ENCODE measurements around the gene GM2A. TPM values are rescaled to one million over a fixed set of nuclear protein-coding genes. Genes with fewer than 3 reads are reported as not detected.
"Not testable (repeated sequence)": the region's sequence is repeated elsewhere in the genome, so short reads cannot be mapped to it uniquely, and the experiment has no call there.

Gene GM2A
- total RNA-seq, 1 experiment from 2014 or later: 36.1 TPM

DNA sequence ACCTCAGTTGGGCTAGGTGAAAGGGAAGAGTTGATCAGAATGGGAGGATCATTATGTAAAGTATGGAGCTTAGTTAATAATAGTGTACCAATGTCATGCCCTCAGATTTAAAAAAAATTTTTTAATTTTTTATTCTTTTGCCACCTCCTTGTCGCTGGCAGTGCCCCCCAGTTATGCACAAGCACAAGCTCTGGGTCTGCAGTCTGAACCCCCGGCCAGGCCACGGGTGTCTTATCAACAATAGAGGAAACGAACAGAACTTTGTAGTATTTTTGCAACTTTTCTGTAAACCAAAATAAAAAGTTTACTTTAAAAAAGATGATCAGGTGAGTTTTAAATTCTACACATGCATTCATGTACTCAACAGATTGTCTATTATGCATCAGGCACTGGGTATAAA lies 1.4 kb upstream of the GM2A start:
- TF ChIP-seq, protein P1, sequence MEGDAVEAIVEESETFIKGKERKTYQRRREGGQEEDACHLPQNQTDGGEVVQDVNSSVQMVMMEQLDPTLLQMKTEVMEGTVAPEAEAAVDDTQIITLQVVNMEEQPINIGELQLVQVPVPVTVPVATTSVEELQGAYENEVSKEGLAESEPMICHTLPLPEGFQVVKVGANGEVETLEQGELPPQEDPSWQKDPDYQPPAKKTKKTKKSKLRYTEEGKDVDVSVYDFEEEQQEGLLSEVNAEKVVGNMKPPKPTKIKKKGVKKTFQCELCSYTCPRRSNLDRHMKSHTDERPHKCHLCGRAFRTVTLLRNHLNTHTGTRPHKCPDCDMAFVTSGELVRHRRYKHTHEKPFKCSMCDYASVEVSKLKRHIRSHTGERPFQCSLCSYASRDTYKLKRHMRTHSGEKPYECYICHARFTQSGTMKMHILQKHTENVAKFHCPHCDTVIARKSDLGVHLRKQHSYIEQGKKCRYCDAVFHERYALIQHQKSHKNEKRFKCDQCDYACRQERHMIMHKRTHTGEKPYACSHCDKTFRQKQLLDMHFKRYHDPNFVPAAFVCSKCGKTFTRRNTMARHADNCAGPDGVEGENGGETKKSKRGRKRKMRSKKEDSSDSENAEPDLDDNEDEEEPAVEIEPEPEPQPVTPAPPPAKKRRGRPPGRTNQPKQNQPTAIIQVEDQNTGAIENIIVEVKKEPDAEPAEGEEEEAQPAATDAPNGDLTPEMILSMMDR (IDR thresholded peaks at IDR 0.05; ENCODE audit: unreplicated experiment): no peak
- POLR2A ChIA-PET: interaction anchor here (0.7 to 3.7 kb wide), 8 partner anchors 13 to 526 kb away, joined by 3 to 50 read pairs (median 8); partner anchors contain the start of gene TNIP1
- Mint-ChIP-seq H3K9me3 (ENCODE audit: unreplicated experiment) (no peaks in the 10 kb centered on the region), H3K4me1 (ENCODE audit: insufficient read depth, unreplicated experiment) (peaks cover 7% of the 10 kb centered on the region), H3K36me3 (ENCODE audit: insufficient read depth, unreplicated experiment) (peaks cover 11% of the 10 kb centered on the region), H3K4me3 (ENCODE audit: unreplicated experiment) (peak overlapping the region; percentile 79), H3K27me3 (ENCODE audit: insufficient read depth, unreplicated experiment) (no peaks in the 10 kb centered on the region), H3K27ac (ENCODE audit: low read depth, unreplicated experiment) (no peak overlapping the region)
- CTCF ChIA-PET: interaction anchor here (0.6 to 3.0 kb wide), 8 partner anchors 10 to 125 kb away, joined by 3 to 19 read pairs (median 4); partner anchors contain the start of gene CCDC69
- no peak for DNase-seq (ENCODE audit: unreplicated experiment)
- intact Hi-C loops (cut with micrococcal nuclease): loop anchor here (5.0 to 10.0 kb wide), 2 partner anchors 46 to 493 kb away; no protein-coding TSS in a partner anchor
- no TSS peak for BruUV-seq (replicated peaks)

GRCh38 chr5:151253605-151253950 lies 593 bp downstream of the GM2A start:
- Mint-ChIP-seq H3K36me3 (ENCODE audit: insufficient read depth, unreplicated experiment) (peaks cover 17% of the 10 kb centered on the region), H3K9me3 (ENCODE audit: unreplicated experiment) (no peaks in the 10 kb centered on the region), H3K27ac (ENCODE audit: low read depth, unreplicated experiment) (peak overlapping the region; percentile 10), H3K27me3 (ENCODE audit: insufficient read depth, unreplicated experiment) (no peaks in the 10 kb centered on the region), H3K4me1 (ENCODE audit: insufficient read depth, unreplicated experiment) (peaks cover 27% of the 10 kb centered on the region), H3K4me3 (ENCODE audit: unreplicated experiment) (peak overlapping the region; percentile 79)
- intact Hi-C loops (cut with micrococcal nuclease): loop anchor here (5.0 to 10.0 kb wide), 2 partner anchors 44 to 491 kb away; no protein-coding TSS in a partner anchor
- BruUV-seq (replicated peaks): no TSS peak
- ChIA-PET POLR2A (interaction anchor here (0.7 to 3.7 kb wide), 26 partner anchors 10 to 557 kb away, joined by 3 to 55 read pairs (median 4); partner anchors contain the start of genes DCTN4 and TNIP1), CTCF (interaction anchor here (0.5 to 2.2 kb wide), 8 partner anchors 10 to 499 kb away, joined by 3 to 12 read pairs (median 4); no protein-coding TSS in a partner anchor)
- DNase-seq (ENCODE audit: unreplicated experiment): no peak
- TF ChIP-seq, protein P1 (IDR thresholded peaks at IDR 0.05; ENCODE audit: unreplicated experiment): no peak

- no TSS peak for BruUV-seq (replicated peaks)
- H3K36me3 Mint-ChIP-seq (ENCODE audit: insufficient read depth, unreplicated experiment): peaks cover 26% of the 10 kb centered on the region
- peak overlapping the region; percentile 79 for H3K4me3 Mint-ChIP-seq (ENCODE audit: unreplicated experiment)
- ChIA-PET CTCF (interaction anchor here (0.6 to 2.2 kb wide), 10 partner anchors 9 to 1386 kb away, joined by 3 to 12 read pairs (median 6); no protein-coding TSS in a partner anchor), POLR2A (interaction anchor here (0.6 to 3.7 kb wide), 12 partner anchors 9 to 496 kb away, joined by 3 to 55 read pairs (median 6); partner anchors contain the start of genes DCTN4 and TNIP1)
- peak; percentile 56 for DNase-seq (ENCODE audit: unreplicated experiment)
- peaks cover 32% of the 10 kb centered on the region for H3K4me1 Mint-ChIP-seq (ENCODE audit: insufficient read depth, unreplicated experiment)
- no peaks in the 10 kb centered on the region for H3K27me3 Mint-ChIP-seq (ENCODE audit: insufficient read depth, unreplicated experiment)
- intact Hi-C loops (cut with micrococcal nuclease): loop anchor here (5.0 to 10.0 kb wide), 2 partner anchors 43 to 490 kb away; no protein-coding TSS in a partner anchor
- TF ChIP-seq, protein P1 (IDR thresholded peaks at IDR 0.05; ENCODE audit: unreplicated experiment): no peak
- H3K9me3 Mint-ChIP-seq (ENCODE audit: unreplicated experiment): no peaks in the 10 kb centered on the region
- H3K27ac Mint-ChIP-seq (ENCODE audit: low read depth, unreplicated experiment): peak overlapping the region; percentile 50
Observed at GRCh38 chr5:151254556-151254955, 1.6 kb downstream of the GM2A start.

DNA sequence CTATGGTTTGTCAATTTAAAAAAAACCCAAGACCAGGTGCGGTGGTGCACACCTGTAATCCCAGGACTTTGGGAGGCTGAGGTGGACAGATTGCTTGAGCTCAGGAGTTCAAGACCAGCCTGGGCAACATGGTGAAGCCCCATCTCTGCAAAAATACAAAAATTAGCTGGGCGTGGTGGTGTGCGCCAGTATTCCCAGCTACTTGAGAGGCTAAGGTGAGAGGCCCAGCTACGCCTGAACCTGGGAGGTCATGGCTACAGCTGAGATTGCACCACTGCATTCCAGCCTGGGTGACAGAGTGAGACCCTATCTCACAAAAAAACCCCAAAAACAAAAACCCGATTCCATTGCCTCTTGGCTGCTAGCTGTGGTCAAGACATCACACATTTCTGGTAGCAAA lies 2.0 kb downstream of the GM2A start:
- H3K27ac Mint-ChIP-seq (ENCODE audit: low read depth, unreplicated experiment): peak overlapping the region; percentile 50
- peak overlapping the region; percentile 79 for H3K4me3 Mint-ChIP-seq (ENCODE audit: unreplicated experiment)
- H3K4me1 Mint-ChIP-seq (ENCODE audit: insufficient read depth, unreplicated experiment): peaks cover 32% of the 10 kb centered on the region
- POLR2A ChIA-PET: interaction anchor here (0.9 to 3.7 kb wide), 5 partner anchors 9 to 495 kb away, joined by 3 to 55 read pairs (median 13); partner anchors contain the start of gene TNIP1
- not testable (repeated sequence) for H3K9me3 Mint-ChIP-seq (ENCODE audit: unreplicated experiment); H3K27me3 Mint-ChIP-seq (ENCODE audit: insufficient read depth, unreplicated experiment); BruUV-seq (replicated peaks); DNase-seq (ENCODE audit: unreplicated experiment)
- H3K36me3 Mint-ChIP-seq (ENCODE audit: insufficient read depth, unreplicated experiment): peaks cover 30% of the 10 kb centered on the region
- intact Hi-C loops (cut with micrococcal nuclease): loop anchor here (5.0 to 10.0 kb wide), 2 partner anchors 42 to 490 kb away; no protein-coding TSS in a partner anchor
- CTCF ChIA-PET: interaction anchor here (0.6 to 2.2 kb wide), 7 partner anchors 8 to 1386 kb away, joined by 3 to 12 read pairs (median 9); no protein-coding TSS in a partner anchor

Data from MCF 10A (cell line).